HepG2 (cell line): ENCODE results near the gene WDR59. TPM values are rescaled to one million over a fixed set of nuclear protein-coding genes. Genes with fewer than 3 reads are reported as not detected.

Source experiments
- ADNP ChIP-seq: sonication (generic); formaldehyde crosslinking; IDR thresholded peaks from 2 replicates; pipeline ENCODE4 v1.4.0; 2020; ENCODE audit warnings: missing genetic modification reagents
- CEBPG ChIP-seq: IDR thresholded peaks from 2 replicates; pipeline ENCODE4 v1.6.1; 2016
- ELF1 ChIP-seq: sonication (generic); formaldehyde crosslinking; IDR thresholded peaks from 2 replicates; pipeline ENCODE4 v1.4.0; 2020; ENCODE audit warnings: missing genetic modification reagents
- FOXA3 ChIP-seq: IDR thresholded peaks from 2 replicates; pipeline ENCODE4 v1.6.1; 2016; ENCODE audit warnings: missing genetic modification reagents, missing compliant biosample characterization
- REL ChIP-seq: sonication (generic); formaldehyde crosslinking; conservative IDR thresholded peaks from 2 replicates; pipeline ENCODE4 v1.8.0; 2022; ENCODE audit warnings: mild to moderate bottlenecking, missing genetic modification reagents, moderate library complexity
- SIN3A ChIP-seq: IDR thresholded peaks from 2 replicates; pipeline ENCODE4 v1.6.1; 2011; ENCODE audit warnings: low read depth, mild to moderate bottlenecking, control low read depth, low read length, borderline replicate concordance
- SRF ChIP-seq: IDR thresholded peaks from 2 replicates; pipeline ENCODE4 v1.6.1; 2011; ENCODE audit warnings: mild to moderate bottlenecking, low read depth, low read length, moderate library complexity
- ZBTB8A ChIP-seq: sonication (generic); formaldehyde crosslinking; IDR thresholded peaks from 2 replicates; pipeline ENCODE4 v1.4.0; 2020; ENCODE audit warnings: mild to moderate bottlenecking, low read depth, missing genetic modification reagents, borderline replicate concordance
- ZNF724P ChIP-seq: sonication (generic); formaldehyde crosslinking; IDR thresholded peaks from 2 replicates; pipeline ENCODE4 v1.8.0; 2022; ENCODE audit warnings: missing genetic modification reagents, borderline replicate concordance
- polyA plus RNA-seq, 8 experiments: library from polyadenylated mRNA; depleted of rRNA in 3 of 8; stranded (reverse) in 7 of 8; unstranded in 1 of 8; fragments of >200 nt; fragmentation: Illumina TruSeq in 4 of 8; extraction: Trizol in 4 of 8; gene quantifications; 2 replicates each; pipeline versions ENCODE4 v1.2.1 to v1.2.3, GENCODE V29; 2011 to 2016; ENCODE audit warnings: low read depth in 4 of 8, missing spikeins in 1 of 8, mixed read lengths in 1 of 8; ENCODE audit not compliant: insufficient read depth in 1 of 8
- total RNA-seq, 5 experiments: library from RNA; depleted of rRNA; stranded (reverse); fragments of >200 nt; fragmentation: Illumina TruSeq; extraction: Trizol; gene quantifications; 2 replicates each; pipeline ENCODE4 v1.2.3, GENCODE V29; 2016; ENCODE audit warnings: low read depth in 1 of 5
- TF ChIP-seq, protein P1 (sequence below): sonication (generic); formaldehyde crosslinking; IDR thresholded peaks from 2 replicates; pipeline ENCODE4 v1.4.0; 2020; ENCODE audit warnings: missing genetic modification reagents, borderline replicate concordance
- TF ChIP-seq, protein P2 (sequence below): sonication (generic); formaldehyde crosslinking; IDR thresholded peaks from 2 replicates; pipeline ENCODE4 v1.4.0; 2020; ENCODE audit warnings: missing genetic modification reagents, borderline replicate concordance
- TF ChIP-seq, protein P3 (sequence below): sonication (generic); formaldehyde crosslinking; IDR thresholded peaks from 2 replicates; pipeline ENCODE4 v1.4.0; 2020; ENCODE audit warnings: missing genetic modification reagents, mild to moderate bottlenecking, borderline replicate concordance
- TF ChIP-seq, protein P4 (sequence below): IDR thresholded peaks from 2 replicates; pipeline ENCODE4 v1.6.1; 2016; ENCODE audit warnings: low read depth, missing genetic modification reagents, missing compliant biosample characterization

Gene WDR59
- total and polyA plus RNA-seq, 2 of the 13 experiments (the other 11 are each of a cell fraction or from before 2014, with no cell fraction given) = 65.2 to 306 TPM

DNA sequence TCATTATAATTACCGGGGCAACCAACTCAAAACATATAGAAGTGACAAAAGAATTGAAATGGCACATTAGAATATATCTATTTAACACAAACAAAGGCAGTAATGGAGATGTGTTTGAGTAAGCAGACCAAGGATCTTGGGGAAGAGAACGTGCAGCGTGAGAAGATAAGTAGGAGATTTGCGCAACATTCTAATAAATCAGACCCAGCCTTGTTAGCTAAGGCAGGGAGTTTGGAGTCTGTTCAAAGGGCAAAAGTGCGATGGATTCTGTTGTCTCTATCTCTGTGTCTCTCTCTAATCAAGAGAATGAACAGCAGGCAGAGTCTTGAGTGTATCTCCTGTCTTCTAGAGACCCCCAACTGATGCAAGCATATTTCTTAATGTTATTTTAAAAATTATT lies 155.3 kb downstream of the WDR59 start (continued):
- TF ChIP-seq, protein P1, sequence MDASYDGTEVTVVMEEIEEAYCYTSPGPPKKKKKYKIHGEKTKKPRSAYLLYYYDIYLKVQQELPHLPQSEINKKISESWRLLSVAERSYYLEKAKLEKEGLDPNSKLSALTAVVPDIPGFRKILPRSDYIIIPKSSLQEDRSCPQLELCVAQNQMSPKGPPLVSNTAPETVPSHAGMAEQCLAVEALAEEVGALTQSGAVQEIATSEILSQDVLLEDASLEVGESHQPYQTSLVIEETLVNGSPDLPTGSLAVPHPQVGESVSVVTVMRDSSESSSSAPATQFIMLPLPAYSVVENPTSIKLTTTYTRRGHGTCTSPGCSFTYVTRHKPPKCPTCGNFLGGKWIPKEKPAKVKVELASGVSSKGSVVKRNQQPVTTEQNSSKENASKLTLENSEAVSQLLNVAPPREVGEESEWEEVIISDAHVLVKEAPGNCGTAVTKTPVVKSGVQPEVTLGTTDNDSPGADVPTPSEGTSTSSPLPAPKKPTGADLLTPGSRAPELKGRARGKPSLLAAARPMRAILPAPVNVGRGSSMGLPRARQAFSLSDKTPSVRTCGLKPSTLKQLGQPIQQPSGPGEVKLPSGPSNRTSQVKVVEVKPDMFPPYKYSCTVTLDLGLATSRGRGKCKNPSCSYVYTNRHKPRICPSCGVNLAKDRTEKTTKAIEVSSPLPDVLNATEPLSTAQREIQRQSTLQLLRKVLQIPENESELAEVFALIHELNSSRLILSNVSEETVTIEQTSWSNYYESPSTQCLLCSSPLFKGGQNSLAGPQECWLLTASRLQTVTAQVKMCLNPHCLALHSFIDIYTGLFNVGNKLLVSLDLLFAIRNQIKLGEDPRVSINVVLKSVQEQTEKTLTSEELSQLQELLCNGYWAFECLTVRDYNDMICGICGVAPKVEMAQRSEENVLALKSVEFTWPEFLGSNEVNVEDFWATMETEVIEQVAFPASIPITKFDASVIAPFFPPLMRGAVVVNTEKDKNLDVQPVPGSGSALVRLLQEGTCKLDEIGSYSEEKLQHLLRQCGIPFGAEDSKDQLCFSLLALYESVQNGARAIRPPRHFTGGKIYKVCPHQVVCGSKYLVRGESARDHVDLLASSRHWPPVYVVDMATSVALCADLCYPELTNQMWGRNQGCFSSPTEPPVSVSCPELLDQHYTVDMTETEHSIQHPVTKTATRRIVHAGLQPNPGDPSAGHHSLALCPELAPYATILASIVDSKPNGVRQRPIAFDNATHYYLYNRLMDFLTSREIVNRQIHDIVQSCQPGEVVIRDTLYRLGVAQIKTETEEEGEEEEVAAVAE (CRISPR knock-in tag) = no peak
- no peak for TF ChIP-seq FOXA3 (CRISPR knock-in tag)
- TF ChIP-seq, protein P2, sequence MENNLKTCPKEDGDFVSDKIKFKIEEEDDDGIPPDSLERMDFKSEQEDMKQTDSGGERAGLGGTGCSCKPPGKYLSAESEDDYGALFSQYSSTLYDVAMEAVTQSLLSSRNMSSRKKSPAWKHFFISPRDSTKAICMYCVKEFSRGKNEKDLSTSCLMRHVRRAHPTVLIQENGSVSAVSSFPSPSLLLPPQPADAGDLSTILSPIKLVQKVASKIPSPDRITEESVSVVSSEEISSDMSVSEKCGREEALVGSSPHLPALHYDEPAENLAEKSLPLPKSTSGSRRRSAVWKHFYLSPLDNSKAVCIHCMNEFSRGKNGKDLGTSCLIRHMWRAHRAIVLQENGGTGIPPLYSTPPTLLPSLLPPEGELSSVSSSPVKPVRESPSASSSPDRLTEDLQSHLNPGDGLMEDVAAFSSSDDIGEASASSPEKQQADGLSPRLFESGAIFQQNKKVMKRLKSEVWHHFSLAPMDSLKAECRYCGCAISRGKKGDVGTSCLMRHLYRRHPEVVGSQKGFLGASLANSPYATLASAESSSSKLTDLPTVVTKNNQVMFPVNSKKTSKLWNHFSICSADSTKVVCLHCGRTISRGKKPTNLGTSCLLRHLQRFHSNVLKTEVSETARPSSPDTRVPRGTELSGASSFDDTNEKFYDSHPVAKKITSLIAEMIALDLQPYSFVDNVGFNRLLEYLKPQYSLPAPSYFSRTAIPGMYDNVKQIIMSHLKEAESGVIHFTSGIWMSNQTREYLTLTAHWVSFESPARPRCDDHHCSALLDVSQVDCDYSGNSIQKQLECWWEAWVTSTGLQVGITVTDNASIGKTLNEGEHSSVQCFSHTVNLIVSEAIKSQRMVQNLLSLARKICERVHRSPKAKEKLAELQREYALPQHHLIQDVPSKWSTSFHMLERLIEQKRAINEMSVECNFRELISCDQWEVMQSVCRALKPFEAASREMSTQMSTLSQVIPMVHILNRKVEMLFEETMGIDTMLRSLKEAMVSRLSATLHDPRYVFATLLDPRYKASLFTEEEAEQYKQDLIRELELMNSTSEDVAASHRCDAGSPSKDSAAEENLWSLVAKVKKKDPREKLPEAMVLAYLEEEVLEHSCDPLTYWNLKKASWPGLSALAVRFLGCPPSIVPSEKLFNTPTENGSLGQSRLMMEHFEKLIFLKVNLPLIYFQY (CRISPR knock-in tag) = no peak
- no peak for TF ChIP-seq ADNP
- no peak for TF ChIP-seq ZBTB8A (CRISPR knock-in tag)
- TF ChIP-seq, protein P3, sequence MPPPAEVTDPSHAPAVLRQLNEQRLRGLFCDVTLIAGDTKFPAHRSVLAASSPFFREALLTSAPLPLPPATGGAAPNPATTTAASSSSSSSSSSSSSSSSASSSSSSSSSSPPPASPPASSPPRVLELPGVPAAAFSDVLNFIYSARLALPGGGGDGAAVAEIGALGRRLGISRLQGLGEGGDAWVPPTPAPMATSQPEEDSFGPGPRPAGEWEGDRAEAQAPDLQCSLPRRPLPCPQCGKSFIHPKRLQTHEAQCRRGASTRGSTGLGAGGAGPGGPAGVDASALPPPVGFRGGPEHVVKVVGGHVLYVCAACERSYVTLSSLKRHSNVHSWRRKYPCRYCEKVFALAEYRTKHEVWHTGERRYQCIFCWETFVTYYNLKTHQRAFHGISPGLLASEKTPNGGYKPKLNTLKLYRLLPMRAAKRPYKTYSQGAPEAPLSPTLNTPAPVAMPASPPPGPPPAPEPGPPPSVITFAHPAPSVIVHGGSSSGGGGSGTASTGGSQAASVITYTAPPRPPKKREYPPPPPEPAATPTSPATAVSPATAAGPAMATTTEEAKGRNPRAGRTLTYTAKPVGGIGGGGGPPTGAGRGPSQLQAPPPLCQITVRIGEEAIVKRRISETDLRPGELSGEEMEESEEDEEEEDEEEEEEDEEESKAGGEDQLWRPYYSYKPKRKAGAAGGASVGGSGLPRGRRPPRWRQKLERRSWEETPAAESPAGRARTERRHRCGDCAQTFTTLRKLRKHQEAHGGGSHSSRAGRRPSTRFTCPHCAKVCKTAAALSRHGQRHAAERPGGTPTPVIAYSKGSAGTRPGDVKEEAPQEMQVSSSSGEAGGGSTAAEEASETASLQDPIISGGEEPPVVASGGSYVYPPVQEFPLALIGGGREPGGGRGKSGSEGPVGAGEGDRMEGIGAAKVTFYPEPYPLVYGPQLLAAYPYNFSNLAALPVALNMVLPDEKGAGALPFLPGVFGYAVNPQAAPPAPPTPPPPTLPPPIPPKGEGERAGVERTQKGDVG = no peak
- no peak for TF ChIP-seq ELF1 (CRISPR knock-in tag)
- TF ChIP-seq REL (CRISPR knock-in tag) = no peak
- no peak for TF ChIP-seq SRF
- TF ChIP-seq, protein P4, sequence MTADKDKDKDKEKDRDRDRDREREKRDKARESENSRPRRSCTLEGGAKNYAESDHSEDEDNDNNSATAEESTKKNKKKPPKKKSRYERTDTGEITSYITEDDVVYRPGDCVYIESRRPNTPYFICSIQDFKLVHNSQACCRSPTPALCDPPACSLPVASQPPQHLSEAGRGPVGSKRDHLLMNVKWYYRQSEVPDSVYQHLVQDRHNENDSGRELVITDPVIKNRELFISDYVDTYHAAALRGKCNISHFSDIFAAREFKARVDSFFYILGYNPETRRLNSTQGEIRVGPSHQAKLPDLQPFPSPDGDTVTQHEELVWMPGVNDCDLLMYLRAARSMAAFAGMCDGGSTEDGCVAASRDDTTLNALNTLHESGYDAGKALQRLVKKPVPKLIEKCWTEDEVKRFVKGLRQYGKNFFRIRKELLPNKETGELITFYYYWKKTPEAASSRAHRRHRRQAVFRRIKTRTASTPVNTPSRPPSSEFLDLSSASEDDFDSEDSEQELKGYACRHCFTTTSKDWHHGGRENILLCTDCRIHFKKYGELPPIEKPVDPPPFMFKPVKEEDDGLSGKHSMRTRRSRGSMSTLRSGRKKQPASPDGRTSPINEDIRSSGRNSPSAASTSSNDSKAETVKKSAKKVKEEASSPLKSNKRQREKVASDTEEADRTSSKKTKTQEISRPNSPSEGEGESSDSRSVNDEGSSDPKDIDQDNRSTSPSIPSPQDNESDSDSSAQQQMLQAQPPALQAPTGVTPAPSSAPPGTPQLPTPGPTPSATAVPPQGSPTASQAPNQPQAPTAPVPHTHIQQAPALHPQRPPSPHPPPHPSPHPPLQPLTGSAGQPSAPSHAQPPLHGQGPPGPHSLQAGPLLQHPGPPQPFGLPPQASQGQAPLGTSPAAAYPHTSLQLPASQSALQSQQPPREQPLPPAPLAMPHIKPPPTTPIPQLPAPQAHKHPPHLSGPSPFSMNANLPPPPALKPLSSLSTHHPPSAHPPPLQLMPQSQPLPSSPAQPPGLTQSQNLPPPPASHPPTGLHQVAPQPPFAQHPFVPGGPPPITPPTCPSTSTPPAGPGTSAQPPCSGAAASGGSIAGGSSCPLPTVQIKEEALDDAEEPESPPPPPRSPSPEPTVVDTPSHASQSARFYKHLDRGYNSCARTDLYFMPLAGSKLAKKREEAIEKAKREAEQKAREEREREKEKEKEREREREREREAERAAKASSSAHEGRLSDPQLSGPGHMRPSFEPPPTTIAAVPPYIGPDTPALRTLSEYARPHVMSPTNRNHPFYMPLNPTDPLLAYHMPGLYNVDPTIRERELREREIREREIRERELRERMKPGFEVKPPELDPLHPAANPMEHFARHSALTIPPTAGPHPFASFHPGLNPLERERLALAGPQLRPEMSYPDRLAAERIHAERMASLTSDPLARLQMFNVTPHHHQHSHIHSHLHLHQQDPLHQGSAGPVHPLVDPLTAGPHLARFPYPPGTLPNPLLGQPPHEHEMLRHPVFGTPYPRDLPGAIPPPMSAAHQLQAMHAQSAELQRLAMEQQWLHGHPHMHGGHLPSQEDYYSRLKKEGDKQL = no peak
- TF ChIP-seq SIN3A = no peak
- TF ChIP-seq CEBPG = peak; percentile 69
- TF ChIP-seq ZNF724P (CRISPR knock-in tag) = no peak
